B cell (primary cell): ENCODE data around the gene AGTR1.

Experiments used
- CTCF ChIP-seq: fragments of 200-600 bp; IDR thresholded peaks from one replicate; pipeline ENCODE4 v1.8.0; 2022; ENCODE audit warnings: antibody characterized with exemption, mild to moderate bottlenecking
- EZH2 ChIP-seq: IDR thresholded peaks from 2 replicates; pipeline ENCODE4 v1.6.1; 2012; ENCODE audit warnings: borderline replicate concordance, low read depth, mild to moderate bottlenecking, moderate library complexity, low read length; ENCODE audit not compliant: insufficient read depth, poor library complexity, severe bottlenecking

- TF ChIP-seq EZH2 (no peak), CTCF (no peak)
These were observed 21.5 kb downstream of the AGTR1 start for GRCh38 chr3:148718982-148719862.
